AG04449 (cell line): Measurements from ENCODE around the gene TMUB2.

Experiments used
- CTCF ChIA-PET: fragments of 350-600 bp; formaldehyde crosslinking; extraction: SDS; loops from one replicate; lab custom pipeline; 2021; ENCODE audit warnings: antibody characterized with exemption; lab: Yijun Ruan, JAX
- POLR2A ChIA-PET: fragments of 400-600, 350-600 bp; formaldehyde crosslinking; extraction: SDS; loops from one replicate; lab custom pipeline; 2020; ENCODE audit warnings: antibody characterized with exemption, inconsistent platforms; lab: Yijun Ruan, JAX
- DNase-seq: peaks from one replicate; pipeline ENCODE4 v3.0.0-alpha.2; 2010; ENCODE audit warnings: low read depth, low spot score
- H3K4me3 ChIP-seq: 2 replicates; pipeline ENCODE4 v1.5.1; 2011; ENCODE audit warnings: low read depth, mild to moderate bottlenecking, control low read depth, low read length
- TF ChIP-seq, protein P1 (sequence below): IDR thresholded peaks from one replicate; pipeline ENCODE4 v1.5.1; 2011; ENCODE audit warnings: mild to moderate bottlenecking, moderate library complexity, low read length, control low read depth, inconsistent platforms; ENCODE audit not compliant: insufficient read depth; ENCODE audit errors: missing control alignments

The TMUB2 gene

DNA sequence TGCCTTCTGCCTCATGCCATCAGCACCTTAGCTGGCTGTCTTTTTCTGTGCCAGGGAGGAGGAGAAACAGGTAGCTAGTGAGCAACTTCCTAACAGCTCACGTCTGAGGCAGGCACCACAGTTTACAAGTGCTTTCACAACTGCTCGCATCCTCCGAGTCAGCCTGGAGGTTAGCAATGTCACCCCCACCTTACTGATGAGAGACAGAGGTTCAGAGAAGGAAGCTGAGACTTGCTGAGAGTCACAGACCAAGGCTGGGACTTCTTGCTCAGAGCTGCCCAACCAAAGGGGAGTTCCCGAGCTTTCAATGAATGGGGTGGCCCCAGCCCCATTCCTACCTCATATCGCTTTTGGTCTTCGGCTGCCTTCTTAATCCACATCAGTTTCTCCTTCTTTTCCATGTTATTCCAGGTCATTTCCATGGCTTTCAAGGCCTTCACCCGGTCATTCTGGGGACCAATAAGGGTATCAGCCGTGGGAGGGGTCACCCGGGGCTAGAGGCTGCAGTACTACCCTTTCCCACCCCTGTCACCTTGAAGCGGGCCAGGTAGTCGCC is 23.1 kb downstream of the TMUB2 start:
- H3K4me3 ChIP-seq = no peak overlapping the region
- POLR2A ChIA-PET = interaction anchor here (0.6 to 1.9 kb wide), 4 partner anchors 10 to 135 kb away, joined by 3 to 7 read pairs (median 6); partner anchors contain the start of genes GRN and UBTF
- TF ChIP-seq, protein P1, sequence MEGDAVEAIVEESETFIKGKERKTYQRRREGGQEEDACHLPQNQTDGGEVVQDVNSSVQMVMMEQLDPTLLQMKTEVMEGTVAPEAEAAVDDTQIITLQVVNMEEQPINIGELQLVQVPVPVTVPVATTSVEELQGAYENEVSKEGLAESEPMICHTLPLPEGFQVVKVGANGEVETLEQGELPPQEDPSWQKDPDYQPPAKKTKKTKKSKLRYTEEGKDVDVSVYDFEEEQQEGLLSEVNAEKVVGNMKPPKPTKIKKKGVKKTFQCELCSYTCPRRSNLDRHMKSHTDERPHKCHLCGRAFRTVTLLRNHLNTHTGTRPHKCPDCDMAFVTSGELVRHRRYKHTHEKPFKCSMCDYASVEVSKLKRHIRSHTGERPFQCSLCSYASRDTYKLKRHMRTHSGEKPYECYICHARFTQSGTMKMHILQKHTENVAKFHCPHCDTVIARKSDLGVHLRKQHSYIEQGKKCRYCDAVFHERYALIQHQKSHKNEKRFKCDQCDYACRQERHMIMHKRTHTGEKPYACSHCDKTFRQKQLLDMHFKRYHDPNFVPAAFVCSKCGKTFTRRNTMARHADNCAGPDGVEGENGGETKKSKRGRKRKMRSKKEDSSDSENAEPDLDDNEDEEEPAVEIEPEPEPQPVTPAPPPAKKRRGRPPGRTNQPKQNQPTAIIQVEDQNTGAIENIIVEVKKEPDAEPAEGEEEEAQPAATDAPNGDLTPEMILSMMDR = no peak
- no peak for DNase-seq
- CTCF ChIA-PET = interaction anchor here (0.6 to 7.2 kb wide), 38 partner anchors 7 to 323 kb away, joined by 3 to 130 read pairs (median 6); partner anchors contain the start of genes GRN, ITGA2B, SLC25A39 and TMUB2

DNA sequence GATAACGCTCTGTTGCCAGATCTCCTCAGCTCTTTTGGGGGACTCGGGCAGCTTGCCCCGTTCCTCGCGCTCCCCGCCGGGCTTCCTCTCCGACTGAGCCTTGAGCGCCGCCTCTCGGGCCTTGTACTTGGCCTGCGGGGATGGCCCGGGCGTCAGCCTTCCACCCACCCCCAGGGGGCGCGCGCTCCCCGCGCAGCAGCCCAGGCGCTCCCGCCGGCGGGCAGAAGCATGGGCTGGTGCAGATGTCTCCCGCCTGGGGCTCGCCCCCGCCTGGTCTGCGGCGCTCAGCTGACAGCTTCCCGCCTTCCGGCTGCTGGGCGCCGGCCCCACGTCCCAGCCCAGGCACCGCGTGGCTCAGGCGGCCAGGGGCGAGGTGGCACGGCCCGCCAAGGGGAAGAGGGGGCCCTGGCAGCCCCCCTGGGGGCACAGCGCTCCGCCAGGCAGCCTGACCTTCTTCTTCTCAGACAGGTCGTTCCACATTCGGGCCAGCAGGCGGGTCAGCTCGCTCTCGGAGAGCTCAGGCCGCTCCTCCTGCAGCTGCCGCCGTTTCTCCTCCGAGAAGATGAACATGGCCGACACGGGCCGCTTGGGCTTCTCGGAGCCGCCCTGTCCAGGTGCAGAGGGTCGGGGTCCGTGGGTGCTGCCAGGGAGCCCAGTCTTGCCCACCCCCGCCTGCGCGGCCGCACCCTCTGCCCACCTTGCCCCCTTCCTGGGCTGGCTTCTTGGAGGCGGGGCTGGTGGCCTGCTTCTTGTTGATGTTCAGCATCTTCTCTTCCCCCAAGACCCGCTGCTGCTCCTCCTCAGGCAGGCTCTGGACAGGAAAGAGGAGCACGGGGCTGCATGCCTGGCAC is 23.8 kb downstream of the TMUB2 start:
- DNase-seq = no peak
- POLR2A ChIA-PET = interaction anchor here (0.6 to 1.9 kb wide), 6 partner anchors 9 to 140 kb away, joined by 3 to 7 read pairs (median 4); partner anchors contain the start of genes GRN, TMUB2 and UBTF
- TF ChIP-seq, protein P1 = peak; percentile 100
- no peak overlapping the region for H3K4me3 ChIP-seq
- CTCF ChIA-PET = interaction anchor here (0.6 to 7.2 kb wide), 37 partner anchors 8 to 398 kb away, joined by 3 to 130 read pairs (median 6); partner anchors contain the start of genes GRN, ITGA2B, SLC25A39 and TMUB2

DNA sequence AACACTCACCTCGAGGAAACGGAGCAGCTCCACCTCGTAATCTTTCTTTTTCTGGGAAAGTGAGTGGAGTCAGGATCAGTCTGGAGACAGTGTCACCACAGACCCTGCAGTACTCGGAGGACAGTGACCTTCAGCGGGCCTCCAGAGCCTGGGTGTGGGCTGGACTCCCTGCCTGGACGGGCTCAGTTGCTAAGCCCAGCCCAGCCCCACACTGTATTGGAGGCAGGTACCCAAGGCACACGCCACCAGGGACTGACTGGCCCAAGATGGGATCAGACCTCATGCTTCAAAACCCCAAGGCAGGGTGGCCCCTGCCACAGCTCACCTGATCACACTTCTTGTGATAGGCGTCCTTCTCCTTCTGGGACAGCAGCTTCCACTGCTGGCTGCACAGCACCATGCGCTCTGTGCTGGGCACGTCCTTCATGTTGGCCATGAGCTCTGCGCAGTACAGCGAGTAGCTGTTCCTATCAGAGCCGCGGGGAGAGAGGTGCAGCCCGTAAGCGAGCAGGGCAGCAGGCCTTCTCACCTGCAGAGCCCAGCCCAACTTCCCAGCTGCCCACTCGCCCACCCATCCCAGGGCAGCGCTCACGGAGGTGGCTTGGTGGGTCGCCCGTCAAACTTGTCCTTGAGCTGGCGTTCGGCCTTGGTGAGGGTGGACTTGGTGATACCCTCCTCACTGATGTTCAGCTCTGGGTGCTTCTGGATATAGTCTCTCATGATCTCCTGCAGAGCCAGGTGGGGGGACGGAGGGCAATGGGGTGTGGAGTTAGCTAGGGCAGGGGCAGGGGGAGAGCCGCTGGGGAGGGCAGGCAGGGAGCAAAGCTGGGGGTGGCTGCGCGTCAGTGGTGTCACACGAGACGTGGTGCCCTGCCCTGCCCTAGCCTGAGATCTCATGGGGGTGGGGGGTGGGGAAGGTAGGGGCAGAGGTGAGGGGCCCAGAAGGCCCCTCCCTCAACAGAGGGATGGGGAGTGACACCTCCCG is 24.8 kb downstream of the TMUB2 start:
- POLR2A ChIA-PET = interaction anchor here (0.8 to 0.9 kb wide), 2 partner anchors 25 to 139 kb away, joined by 3 read pairs; partner anchors contain the start of gene TMUB2
- CTCF ChIA-PET = interaction anchor here (1.1 to 7.2 kb wide), 13 partner anchors 9 to 397 kb away, joined by 3 to 130 read pairs (median 21); partner anchors contain the start of genes GRN, SLC25A39, TMUB2 and UBTF
- no peak overlapping the region for H3K4me3 ChIP-seq
- TF ChIP-seq, protein P1 = no peak
- no peak for DNase-seq

DNA sequence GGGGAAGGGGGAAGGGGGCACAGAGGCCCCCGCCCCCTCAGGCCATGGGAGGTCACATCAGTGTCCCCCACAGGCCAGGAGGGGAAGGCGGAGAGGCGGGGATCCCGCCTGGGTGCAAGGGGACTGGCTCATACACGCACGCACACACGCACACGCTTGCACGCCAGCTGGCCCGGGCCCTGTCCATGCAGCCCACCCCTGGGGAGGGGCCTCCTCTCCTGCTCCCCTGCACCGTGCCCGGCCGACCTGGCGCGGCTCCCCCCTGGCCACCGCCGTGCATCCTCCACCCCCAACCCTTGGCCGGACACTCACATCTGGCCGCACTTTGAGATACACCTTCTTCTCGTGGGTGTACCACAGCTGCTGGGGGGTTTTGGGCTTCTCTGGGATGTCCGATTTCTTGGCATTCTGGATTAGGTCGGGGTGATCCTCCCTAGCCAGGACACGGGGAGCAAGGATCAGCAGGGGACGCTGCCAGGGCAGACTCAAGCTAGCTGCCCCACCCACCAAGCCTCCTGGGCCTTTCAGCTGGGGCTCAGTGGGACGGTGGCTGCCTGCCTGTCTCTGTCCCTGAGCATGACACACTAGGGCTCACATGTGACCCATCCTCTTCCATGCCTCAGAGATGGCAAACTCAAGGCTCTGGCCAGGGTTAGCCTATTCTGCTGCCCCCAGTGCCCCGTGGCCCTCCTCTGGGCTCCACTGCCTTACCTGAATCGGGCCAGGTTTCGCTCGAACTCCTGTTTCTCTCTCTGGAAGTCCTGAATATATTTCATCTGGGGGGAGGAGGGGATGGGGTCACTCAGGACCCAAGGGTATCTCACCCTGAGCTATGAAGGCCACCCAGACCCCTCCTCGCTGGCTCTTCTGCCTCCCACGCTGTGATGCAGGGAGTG is 26.0 kb downstream of the TMUB2 start:
- DNase-seq = no peak
- H3K4me3 ChIP-seq = no peak overlapping the region
- TF ChIP-seq, protein P1 = no peak
- POLR2A ChIA-PET = interaction anchor here (0.5 kb wide), 1 partner anchor 300 kb away, joined by 3 read pairs; no protein-coding TSS in a partner anchor
- CTCF ChIA-PET = interaction anchor here (1.6 to 7.2 kb wide), 3 partner anchors 10 to 133 kb away, joined by 5 to 130 read pairs (median 72); partner anchors contain the start of gene GRN
